HepG2 (cell line): ENCODE results near the gene SHROOM1. TPM values are rescaled to one million over a fixed set of nuclear protein-coding genes. Genes with fewer than 3 reads are reported as not detected.
A peak's percentile ranks its signal among the peaks of the same experiment; 100 is the strongest.

ENCODE experiments used
- ATAC-seq: fragments of 200-7000 bp; cut with Tn5 transposase; 3 replicates; pipeline ENCODE4 v1.9.1; 2020; ENCODE audit warnings: mild to moderate bottlenecking, moderate library complexity
- BruUV-seq: library from RNA; stranded (reverse); fragments of 400-500 nt; replicated peaks from 2 replicates; lab custom pipeline; 2021; lab: Mats Ljungman, UMichigan
- CTCF ChIA-PET: fragments of 300-600 bp; formaldehyde crosslinking; extraction: SDS; loops from one replicate; lab custom pipeline; 2021; ENCODE audit warnings: low total read pairs, inconsistent platforms, low intra/inter-chr PET ratio; lab: Yijun Ruan, JAX
- POLR2A ChIA-PET: fragments of 350-600 bp; sonication (Branson Sonifier 250); formaldehyde crosslinking; loops from one replicate; lab custom pipeline; 2020; ENCODE audit warnings: antibody characterized with exemption, inconsistent platforms; lab: Yijun Ruan, JAX
- DNase-seq: peaks from one replicate; pipeline ENCODE4 v3.0.0-alpha.2; 2015; ENCODE audit warnings: low spot score
- FAIRE-seq: peaks from 3 replicates; lab custom pipeline; 2011; peaks lifted over from hg19 to GRCh38; lab: Jason Lieb, UNC
- H2AFZ ChIP-seq: one replicate; pipeline ENCODE4 v1.6.1; 2011; ENCODE audit warnings: low read length, inconsistent platforms
- H3K27ac ChIP-seq: fragments of 300-600 bp; 3 replicates; pipeline ENCODE4 v1.8.0; 2011; ENCODE audit warnings: mixed run types, mild to moderate bottlenecking, mixed read lengths, low read length, inconsistent platforms; ENCODE audit not compliant: insufficient read depth; ENCODE audit errors: extremely low read length
- H3K27me3 ChIP-seq, 2 experiments: fragments of 200-600 bp in 1 of 2; 2 replicates in 1 of 2; 3 replicates in 1 of 2; pipeline versions ENCODE4 v1.6.0 to v1.8.0; 2011; ENCODE audit warnings: low read length in 2 of 2, mild to moderate bottlenecking in 2 of 2, moderate library complexity in 2 of 2, inconsistent platforms in 1 of 2; ENCODE audit not compliant: insufficient read depth in 2 of 2, control insufficient read depth in 1 of 2
- H3K36me3 ChIP-seq, 2 experiments: fragments of 200-600 bp in 1 of 2; replicated peaks in 1 of 2; 2 replicates in 1 of 2; 3 replicates in 1 of 2; pipeline versions ENCODE4 v1.5.1 to v1.8.0; 2011; ENCODE audit warnings: low read length in 2 of 2, inconsistent platforms in 1 of 2; ENCODE audit not compliant: insufficient read depth in 2 of 2, control insufficient read depth in 1 of 2
- H3K4me1 ChIP-seq: 2 replicates; pipeline ENCODE4 v1.5.1; 2012; ENCODE audit warnings: low read length, inconsistent platforms; ENCODE audit not compliant: insufficient read depth
- H3K4me2 ChIP-seq: 2 replicates; pipeline ENCODE4 v1.6.0; 2011; ENCODE audit warnings: low read depth, low read length, inconsistent platforms
- H3K4me3 ChIP-seq, 3 experiments: fragments of 200-600 bp in 1 of 3; sonication (generic), shearing (Covaris generic) in 1 of 3; replicated peaks in 1 of 3; 2 replicates each; pipeline ENCODE4 v1.5.1; 2011 to 2016; ENCODE audit warnings: low read length in 3 of 3, inconsistent platforms in 2 of 3, low read depth in 2 of 3, mild to moderate bottlenecking in 2 of 3, control low read depth in 1 of 3, mixed read lengths in 1 of 3; ENCODE audit not compliant: insufficient read depth in 1 of 3
- H3K79me2 ChIP-seq: one replicate; pipeline ENCODE4 v1.6.1; 2011; ENCODE audit warnings: low read length, inconsistent platforms; ENCODE audit not compliant: insufficient read depth
- H3K9ac ChIP-seq: 2 replicates; pipeline ENCODE4 v1.6.0; 2011; ENCODE audit warnings: mild to moderate bottlenecking, low read depth, low read length, inconsistent platforms; ENCODE audit not compliant: insufficient read depth
- H3K9me3 ChIP-seq: 2 replicates; pipeline ENCODE4 v1.5.1; 2012; ENCODE audit warnings: mild to moderate bottlenecking, low read length
- H4K20me1 ChIP-seq: 2 replicates; pipeline ENCODE4 v1.6.0; 2011; ENCODE audit warnings: inconsistent platforms, mild to moderate bottlenecking, low read length, moderate library complexity; ENCODE audit not compliant: insufficient read depth
- AKAP8 ChIP-seq: sonication (generic); formaldehyde crosslinking; IDR thresholded peaks from 2 replicates; pipeline ENCODE4 v1.5.1; 2020; ENCODE audit warnings: mild to moderate bottlenecking, missing genetic modification reagents
- ETV5 ChIP-seq: IDR thresholded peaks from 2 replicates; pipeline ENCODE4 v1.6.1; 2018; ENCODE audit warnings: missing biosample characterization, missing genetic modification reagents, inconsistent platforms, borderline replicate concordance
- GATA4 ChIP-seq: sonication (generic); IDR thresholded peaks from 2 replicates; pipeline ENCODE4 v1.6.1; 2016; ENCODE audit warnings: antibody characterized with exemption, low read depth, borderline replicate concordance
- KAT8 ChIP-seq: IDR thresholded peaks from 2 replicates; pipeline ENCODE4 v1.6.1; 2016; ENCODE audit warnings: missing genetic modification reagents, missing compliant biosample characterization
- MATR3 ChIP-seq: sonication (generic); formaldehyde crosslinking; IDR thresholded peaks from 2 replicates; pipeline ENCODE4 v1.4.0; 2020; ENCODE audit warnings: missing genetic modification reagents
- MYPOP ChIP-seq: sonication (generic); formaldehyde crosslinking; IDR thresholded peaks from 2 replicates; pipeline ENCODE4 v1.8.1; 2023; ENCODE audit warnings: mild to moderate bottlenecking, moderate library complexity, missing genetic modification reagents
- NCOR1 ChIP-seq: fragments of 200-600 bp; sonication (generic); IDR thresholded peaks from 2 replicates; pipeline ENCODE4 v1.7.0; 2017; ENCODE audit warnings: antibody characterized with exemption, low read length, borderline replicate concordance
- NONO ChIP-seq, 2 experiments: fragments of 450-650 bp in 1 of 2; sonication (generic) in 1 of 2; formaldehyde crosslinking in 1 of 2; IDR thresholded peaks in 1 of 2; conservative IDR thresholded peaks in 1 of 2; 2 replicates each; pipeline versions ENCODE4 v1.6.1 to v1.8.0; 2017 to 2022; ENCODE audit warnings: mild to moderate bottlenecking in 1 of 2, missing genetic modification reagents in 1 of 2, moderate library complexity in 1 of 2
- POLR2G ChIP-seq: fragments of 200-400 bp; formaldehyde crosslinking; IDR thresholded peaks from 2 replicates; pipeline ENCODE4 v1.6.1; 2018; ENCODE audit warnings: mild to moderate bottlenecking, low read depth, low read length, moderate library complexity
- RARG ChIP-seq: sonication (generic); formaldehyde crosslinking; IDR thresholded peaks from 2 replicates; pipeline ENCODE4 v1.4.0; 2020; ENCODE audit warnings: low read depth, mild to moderate bottlenecking, missing genetic modification reagents
- THAP11 ChIP-seq: IDR thresholded peaks from 2 replicates; pipeline ENCODE4 v1.6.1; 2016; ENCODE audit warnings: missing biosample characterization, missing genetic modification reagents
- ZFP36L1 ChIP-seq: sonication (generic); formaldehyde crosslinking; IDR thresholded peaks from 2 replicates; pipeline ENCODE4 v1.8.0; 2022; ENCODE audit warnings: mild to moderate bottlenecking, missing genetic modification reagents, moderate library complexity
- WGBS: methylation state at CpG from one replicate; pipeline ENCODE4 v1.1.6; 2017; ENCODE audit warnings: low lambda C conversion rate; 5-methylcytosine and 5-hydroxymethylcytosine counted together
- in situ Hi-C: cut with HindIII; loops from 2 replicates; pipeline ENCODE4 v1.10.0; 2017; ENCODE audit warnings: low pct_unique_long_range_greater_than_20kb; ENCODE audit not compliant: extremely low pct_ligation_motif_present
- intact Hi-C: fragments of 100-400 bp; cut with micrococcal nuclease; formaldehyde crosslinking; loops from one replicate; pipeline ENCODE4 v1.10.0; 2022; ENCODE audit not compliant: unreplicated experiment
- polyA plus RNA-seq, 8 experiments: library from polyadenylated mRNA; depleted of rRNA in 3 of 8; stranded (reverse) in 7 of 8; unstranded in 1 of 8; fragments of >200 nt; fragmentation: Illumina TruSeq in 4 of 8; extraction: Trizol in 4 of 8; gene quantifications; 2 replicates each; pipeline versions ENCODE4 v1.2.1 to v1.2.3, GENCODE V29; 2011 to 2016; ENCODE audit warnings: low read depth in 4 of 8, missing spikeins in 1 of 8, mixed read lengths in 1 of 8; ENCODE audit not compliant: insufficient read depth in 1 of 8
- total RNA-seq, 5 experiments: library from RNA; depleted of rRNA; stranded (reverse); fragments of >200 nt; fragmentation: Illumina TruSeq; extraction: Trizol; gene quantifications; 2 replicates each; pipeline ENCODE4 v1.2.3, GENCODE V29; 2016; ENCODE audit warnings: low read depth in 1 of 5
- TF ChIP-seq, protein P1 (sequence below): sonication (generic); formaldehyde crosslinking; IDR thresholded peaks from 2 replicates; pipeline ENCODE4 v1.4.0; 2020; ENCODE audit warnings: mild to moderate bottlenecking, missing genetic modification reagents

SHROOM1 gene
- total and polyA plus RNA-seq, 2 of the 13 experiments (the other 11 are each of a cell fraction or from before 2014, with no cell fraction given) = 18.2 to 25.7 TPM

GRCh38 chr5:132839426-132840301 is 9.2 kb upstream of the SHROOM1 start:
- TSS peak; percentile 93 for BruUV-seq
- in situ Hi-C loops (no loop called here), intact Hi-C loops (no loop called here)
- Histone ChIP-seq H2AFZ (no peak overlapping the region), H3K4me1 (peaks cover 81% of the 10 kb centered on the region), H3K9ac (peak overlapping the region; percentile 88), H3K4me3 (peak overlapping the region; percentile 36 to 68 (median 48); a peak in 5 of 6 replicates), H3K79me2 (no peaks in the 10 kb centered on the region), H3K27me3 (no peaks in the 10 kb centered on the region), H3K4me2 (peak overlapping the region; percentile 92), H3K9me3 (no peaks in the 10 kb centered on the region), H3K36me3 (no peaks in the 10 kb centered on the region), H4K20me1 (no peaks in the 10 kb centered on the region), H3K27ac (peak overlapping the region; percentile 98)
- ChIA-PET CTCF (no interaction called here), POLR2A (interaction anchor here (0.9 to 4.8 kb wide), 12 partner anchors 9 to 212 kb away, joined by 3 to 51 read pairs (median 10); partner anchors contain the start of genes GDF9, HSPA4, SHROOM1 and UQCRQ)
- peak; percentile 89 for DNase-seq
- peak; percentile 72 for ATAC-seq
- 1% methylated on average over 8 of the region's 8 CpGs for WGBS
- FAIRE-seq = peak; percentile 68
- 0 out of 2 replicates have a peak, but pooled peaks have one; percentile 45 for TF ChIP-seq MYPOP (CRISPR knock-in tag)
- no peak for TF ChIP-seq NONO (IDR thresholded peaks at IDR 0.05)
- 0 out of 2 replicates have a peak, but pooled peaks have one; percentile 29 for TF ChIP-seq NONO (CRISPR knock-in tag; conservative IDR thresholded peaks at IDR 0.05)
- peak; percentile 74; the same call in 1 of the 2 replicates for TF ChIP-seq NCOR1
- TF ChIP-seq POLR2G = peak; percentile 82
- TF ChIP-seq RARG (CRISPR knock-in tag) = no peak
- TF ChIP-seq MATR3 (CRISPR knock-in tag) = no peak
- TF ChIP-seq THAP11 (CRISPR knock-in tag) = peak; percentile 47; the same call in 1 of the 2 replicates
- peak; percentile 79 for TF ChIP-seq KAT8
- TF ChIP-seq GATA4 = peak; percentile 57; the same call in 1 of the 2 replicates
- TF ChIP-seq, protein P1, sequence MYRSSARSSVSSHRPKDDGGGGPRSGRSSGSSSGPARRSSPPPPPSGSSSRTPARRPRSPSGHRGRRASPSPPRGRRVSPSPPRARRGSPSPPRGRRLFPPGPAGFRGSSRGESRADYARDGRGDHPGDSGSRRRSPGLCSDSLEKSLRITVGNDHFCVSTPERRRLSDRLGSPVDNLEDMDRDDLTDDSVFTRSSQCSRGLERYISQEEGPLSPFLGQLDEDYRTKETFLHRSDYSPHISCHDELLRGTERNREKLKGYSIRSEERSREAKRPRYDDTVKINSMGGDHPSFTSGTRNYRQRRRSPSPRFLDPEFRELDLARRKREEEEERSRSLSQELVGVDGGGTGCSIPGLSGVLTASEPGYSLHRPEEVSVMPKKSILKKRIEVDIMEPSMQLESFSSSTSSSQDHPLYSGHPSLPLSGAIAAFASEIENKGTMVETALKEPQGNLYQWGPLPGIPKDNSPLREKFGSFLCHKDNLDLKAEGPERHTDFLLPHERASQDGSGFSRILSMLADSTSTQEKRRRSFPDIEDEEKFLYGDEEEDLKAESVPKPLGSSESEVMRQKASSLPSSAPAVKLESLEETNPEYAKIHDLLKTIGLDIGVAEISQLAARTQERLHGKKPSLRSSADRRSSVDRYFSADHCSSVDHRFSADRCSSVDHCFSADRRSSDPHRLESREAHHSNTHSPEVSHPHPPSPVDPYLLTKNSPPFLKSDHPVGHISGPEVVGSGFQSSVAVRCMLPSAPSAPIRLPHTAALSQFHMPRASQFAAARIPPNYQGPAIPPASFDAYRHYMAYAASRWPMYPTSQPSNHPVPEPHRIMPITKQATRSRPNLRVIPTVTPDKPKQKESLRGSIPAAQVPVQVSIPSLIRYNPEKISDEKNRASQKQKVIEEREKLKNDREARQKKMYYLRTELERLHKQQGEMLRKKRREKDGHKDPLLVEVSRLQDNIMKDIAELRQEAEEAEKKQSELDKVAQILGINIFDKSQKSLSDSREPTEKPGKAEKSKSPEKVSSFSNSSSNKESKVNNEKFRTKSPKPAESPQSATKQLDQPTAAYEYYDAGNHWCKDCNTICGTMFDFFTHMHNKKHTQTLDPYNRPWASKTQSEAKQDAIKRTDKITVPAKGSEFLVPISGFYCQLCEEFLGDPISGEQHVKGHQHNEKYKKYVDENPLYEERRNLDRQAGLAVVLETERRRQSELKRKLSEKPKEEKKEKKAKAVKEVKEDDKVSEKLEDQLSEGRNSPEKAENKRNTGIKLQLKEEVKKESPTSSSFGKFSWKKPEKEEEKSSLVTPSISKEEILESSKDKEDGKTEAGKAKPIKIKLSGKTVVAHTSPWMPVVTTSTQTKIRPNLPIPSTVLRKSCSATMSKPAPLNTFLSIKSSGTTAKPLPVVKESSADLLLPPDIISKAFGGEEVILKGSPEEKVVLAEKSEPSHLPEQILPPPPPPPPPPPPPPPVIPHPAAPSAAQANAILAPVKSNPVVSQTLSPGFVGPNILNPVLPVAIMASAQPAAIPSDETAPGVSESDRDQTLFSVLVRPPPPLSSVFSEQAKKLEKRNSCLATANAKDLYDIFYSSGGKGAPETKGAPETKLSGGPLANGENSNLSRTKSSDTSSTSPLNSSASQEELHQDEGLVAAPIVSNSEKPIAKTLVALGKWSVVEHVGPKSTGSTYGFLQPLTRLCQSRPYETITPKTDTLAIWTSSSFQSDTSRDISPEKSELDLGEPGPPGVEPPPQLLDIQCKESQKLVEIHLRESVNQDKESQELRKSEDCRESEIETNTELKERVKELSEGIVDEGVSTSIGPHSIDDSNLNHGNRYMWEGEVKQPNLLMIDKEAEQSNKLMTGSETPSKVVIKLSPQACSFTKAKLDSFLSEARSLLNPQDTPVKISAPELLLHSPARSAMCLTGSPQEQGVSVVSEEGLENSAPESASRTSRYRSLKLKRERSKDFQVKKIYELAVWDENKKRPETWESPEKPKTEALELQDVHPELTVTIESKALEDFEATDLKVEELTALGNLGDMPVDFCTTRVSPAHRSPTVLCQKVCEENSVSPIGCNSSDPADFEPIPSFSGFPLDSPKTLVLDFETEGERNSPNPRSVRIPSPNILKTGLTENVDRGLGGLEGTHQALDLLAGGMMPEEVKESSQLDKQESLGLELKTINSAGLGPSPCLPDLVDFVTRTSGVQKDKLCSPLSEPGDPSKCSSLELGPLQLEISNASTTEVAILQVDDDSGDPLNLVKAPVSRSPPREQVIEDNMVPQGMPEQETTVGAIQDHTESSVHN (CRISPR knock-in tag) = 0 out of 2 replicates have a peak, but pooled peaks have one; percentile 57
- peak; percentile 50; the same call in 1 of the 2 replicates for TF ChIP-seq AKAP8 (CRISPR knock-in tag)
- 0 out of 2 replicates have a peak, but pooled peaks have one; percentile 35 for TF ChIP-seq ZFP36L1
- TF ChIP-seq ETV5 = peak; percentile 75; the same call in 1 of the 2 replicates
